Mucosa of descending colon (tissue), 3 donors: Measurements from ENCODE around the gene PRKG1. TPM values are rescaled to one million over a fixed set of nuclear protein-coding genes. Genes with fewer than 3 reads are reported as not detected.

Experiments
- ATAC-seq: fragments of 200-7000 bp; cut with Tn5 transposase; one replicate; pipeline ENCODE4 v1.9.1; 2020; ENCODE audit warnings: mild to moderate bottlenecking, moderate library complexity
- DNase-seq, 3 donors: peaks; one replicate each; pipeline ENCODE4 v3.0.0-alpha.2; 2020
- H3K36me3 ChIP-seq: fragments of 200-600 bp; one replicate; pipeline ENCODE4 v1.8.0; 2021; ENCODE audit warnings: low read depth, mild to moderate bottlenecking
- H3K4me1 ChIP-seq: fragments of 200-600 bp; one replicate; pipeline ENCODE4 v1.8.0; 2021; ENCODE audit warnings: low read depth, mild to moderate bottlenecking
- H3K4me3 ChIP-seq: fragments of 200-600 bp; one replicate; pipeline ENCODE4 v1.8.0; 2021; ENCODE audit warnings: mild to moderate bottlenecking
- H3K9me3 ChIP-seq: fragments of 200-600 bp; one replicate; pipeline ENCODE4 v1.8.0; 2021; ENCODE audit warnings: mild to moderate bottlenecking
- intact Hi-C, 2 donors: fragments of 100-400 bp; cut with DNase I in 1 of 2; cut with micrococcal nuclease in 1 of 2; formaldehyde crosslinking; loops; one replicate each; pipeline versions ENCODE4 v1.11.0 to v1.11.1; 2022; cut with DNase I, micrococcal nuclease
- total RNA-seq, 3 donors: library from RNA; stranded (reverse); fragmentation: NEBNext Ultra II Directional in 2 of 3; extraction: Animal tissue kit (Norgen Biotek cat#: 25700) in 2 of 3; gene quantifications; one replicate each; pipeline versions ENCODE4 v1.2.1 to v1.2.4, GENCODE V29; 2021 to 2023
- TF ChIP-seq, protein P1 (sequence below): fragments of 200-600 bp; IDR thresholded peaks from one replicate; pipeline ENCODE4 v1.8.0; 2022; ENCODE audit warnings: antibody characterized with exemption, mild to moderate bottlenecking
- donor health status: DM: no; HTN: no; CAD: no; lungs with moderate emphysema.
- donor health status: DM: no; HTN: no; CAD: no.
- donor health status: DM: no; HTN: yes; CAD: no.

Gene PRKG1
- total RNA-seq, 3 donors from 2014 or later = 17.1 to 55.6 (median 21.1) TPM

DNA sequence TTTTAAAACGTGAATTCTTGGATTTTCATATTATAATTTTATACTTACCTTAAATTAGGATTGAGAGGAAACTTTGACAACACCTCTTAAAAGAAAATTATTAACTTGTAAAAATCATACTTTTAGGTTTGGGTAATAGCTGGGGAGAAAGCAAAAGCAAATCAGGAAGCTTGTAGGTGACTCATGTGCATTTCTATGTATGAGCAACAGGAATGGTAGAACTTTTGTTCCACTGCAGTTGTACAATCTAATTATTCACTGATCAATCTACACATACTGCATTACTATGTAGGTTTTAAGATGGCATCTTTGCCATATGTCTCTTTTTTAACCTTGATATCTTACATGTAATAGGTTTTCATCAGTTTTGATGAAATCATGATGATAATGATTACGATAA, 223.2 kb downstream of the PRKG1 start:
- Histone ChIP-seq H3K36me3 (no peaks in the 10 kb centered on the region), H3K4me1 (no peaks in the 10 kb centered on the region), H3K9me3 (no peaks in the 10 kb centered on the region), H3K4me3 (no peak overlapping the region)
- no peak for ATAC-seq
- TF ChIP-seq, protein P1, sequence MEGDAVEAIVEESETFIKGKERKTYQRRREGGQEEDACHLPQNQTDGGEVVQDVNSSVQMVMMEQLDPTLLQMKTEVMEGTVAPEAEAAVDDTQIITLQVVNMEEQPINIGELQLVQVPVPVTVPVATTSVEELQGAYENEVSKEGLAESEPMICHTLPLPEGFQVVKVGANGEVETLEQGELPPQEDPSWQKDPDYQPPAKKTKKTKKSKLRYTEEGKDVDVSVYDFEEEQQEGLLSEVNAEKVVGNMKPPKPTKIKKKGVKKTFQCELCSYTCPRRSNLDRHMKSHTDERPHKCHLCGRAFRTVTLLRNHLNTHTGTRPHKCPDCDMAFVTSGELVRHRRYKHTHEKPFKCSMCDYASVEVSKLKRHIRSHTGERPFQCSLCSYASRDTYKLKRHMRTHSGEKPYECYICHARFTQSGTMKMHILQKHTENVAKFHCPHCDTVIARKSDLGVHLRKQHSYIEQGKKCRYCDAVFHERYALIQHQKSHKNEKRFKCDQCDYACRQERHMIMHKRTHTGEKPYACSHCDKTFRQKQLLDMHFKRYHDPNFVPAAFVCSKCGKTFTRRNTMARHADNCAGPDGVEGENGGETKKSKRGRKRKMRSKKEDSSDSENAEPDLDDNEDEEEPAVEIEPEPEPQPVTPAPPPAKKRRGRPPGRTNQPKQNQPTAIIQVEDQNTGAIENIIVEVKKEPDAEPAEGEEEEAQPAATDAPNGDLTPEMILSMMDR = no peak
- DNase-seq = no peak
- intact Hi-C loops = loop anchor here in 1 of 2 donors (10.0 kb wide), 1 partner anchor 53 kb away; no protein-coding TSS in a partner anchor

DNA sequence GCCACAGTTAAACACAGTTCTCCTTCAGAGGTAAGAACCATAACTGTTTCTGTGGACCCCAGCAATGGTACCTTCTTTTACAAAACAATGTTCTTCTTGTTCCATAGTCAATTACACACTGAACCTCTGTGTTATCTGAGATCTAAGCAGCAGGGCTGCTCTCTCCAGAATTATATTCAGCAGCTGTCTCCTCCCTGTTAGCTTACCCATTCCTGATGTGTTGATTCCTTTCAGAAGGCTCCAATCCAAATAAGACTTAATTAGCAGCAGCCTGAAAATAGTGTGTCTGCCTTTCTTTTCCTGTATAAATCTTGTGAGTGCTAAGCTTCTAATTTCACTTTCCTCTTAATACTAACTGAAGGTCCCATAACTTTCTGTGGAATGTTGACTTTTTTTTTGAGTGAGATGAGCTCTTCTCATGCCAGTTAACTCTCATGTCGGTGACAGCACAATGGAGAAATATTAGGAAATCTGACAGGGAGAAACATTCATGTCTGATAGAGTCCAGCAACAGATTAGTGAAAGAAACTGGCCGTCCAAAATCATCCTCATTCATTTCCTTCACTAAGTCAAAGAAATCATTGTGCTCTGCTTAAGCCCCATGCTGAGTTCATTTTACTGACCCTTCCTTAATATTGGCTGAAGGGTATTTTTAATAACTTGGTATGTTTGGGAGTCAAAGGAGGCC, 226.5 kb downstream of the PRKG1 start:
- DNase-seq (no peak), ATAC-seq (no peak)
- no peak overlapping the region for H3K4me3 ChIP-seq
- no peaks in the 10 kb centered on the region for H3K4me1 ChIP-seq
- intact Hi-C loops = no loop called here
- no peaks in the 10 kb centered on the region for H3K36me3 ChIP-seq
- H3K9me3 ChIP-seq = no peaks in the 10 kb centered on the region
- TF ChIP-seq, protein P1 = no peak

DNA sequence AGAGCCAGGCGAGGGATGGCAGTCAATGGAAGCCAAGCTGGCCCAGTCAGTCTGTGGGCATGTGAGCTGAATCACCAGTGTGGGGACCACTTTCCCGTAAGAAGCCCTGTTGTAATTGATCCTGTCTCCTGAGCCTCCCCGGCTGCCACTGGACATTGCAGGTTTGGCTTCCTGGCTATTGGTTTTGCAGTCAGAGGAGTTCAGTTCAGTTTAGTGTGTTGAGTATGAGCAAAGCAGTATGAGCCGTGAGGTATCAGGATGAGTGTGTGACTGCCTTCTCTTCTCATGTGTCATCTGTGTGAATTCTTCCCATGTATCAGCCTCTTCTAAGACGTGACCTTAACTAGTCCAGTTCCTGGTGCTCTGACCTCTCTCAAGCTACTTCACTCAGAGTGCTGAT, 227.4 kb downstream of the PRKG1 start:
- TF ChIP-seq, protein P1 = no peak
- Histone ChIP-seq H3K9me3 (no peaks in the 10 kb centered on the region), H3K4me1 (no peaks in the 10 kb centered on the region), H3K36me3 (no peaks in the 10 kb centered on the region), H3K4me3 (no peak overlapping the region)
- ATAC-seq = peak; percentile 25
- DNase-seq = no peak
- intact Hi-C loops = no loop called here

DNA sequence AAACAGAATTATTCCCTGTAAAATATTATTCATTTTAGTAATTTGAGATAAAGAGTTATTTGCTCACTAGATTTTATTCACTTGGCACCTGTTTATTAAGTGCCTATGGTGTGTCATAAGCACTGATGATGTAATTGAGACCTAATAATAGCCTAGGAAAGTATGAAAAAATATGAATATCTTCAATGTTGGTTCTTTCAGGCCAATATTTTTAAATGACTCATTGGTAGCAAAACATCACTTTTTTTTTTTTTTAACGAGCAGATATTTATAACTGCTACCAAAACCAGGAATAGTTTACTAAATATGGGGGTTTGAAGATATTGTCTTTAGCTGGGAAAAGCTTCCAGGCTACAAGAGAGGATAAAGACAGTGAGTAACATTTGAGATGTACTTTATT, 228.0 kb downstream of the PRKG1 start:
- intact Hi-C loops = no loop called here
- Histone ChIP-seq H3K4me1 (no peaks in the 10 kb centered on the region), H3K9me3 (no peaks in the 10 kb centered on the region), H3K36me3 (no peaks in the 10 kb centered on the region), H3K4me3 (no peak overlapping the region)
- TF ChIP-seq, protein P1 = no peak
- no peak for ATAC-seq
- DNase-seq = no peak

DNA sequence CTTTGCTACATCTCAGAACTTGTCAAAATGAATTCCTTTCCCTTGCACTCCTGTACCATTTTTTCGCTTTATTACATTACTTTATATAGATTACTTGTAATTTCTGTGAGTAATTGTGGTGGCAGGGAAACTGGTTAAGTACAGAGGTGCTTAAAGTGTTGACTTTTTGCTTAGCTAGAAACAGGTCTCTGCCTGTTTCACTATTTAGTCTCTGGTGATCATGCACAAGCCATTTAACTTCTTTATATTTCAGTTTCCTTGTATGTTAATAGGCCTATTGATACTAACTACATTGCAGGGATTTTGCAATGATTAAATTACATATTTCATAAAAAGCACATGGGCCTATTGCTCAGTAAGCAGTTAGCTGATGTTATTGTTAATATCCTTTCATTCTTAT, 233.8 kb downstream of the PRKG1 start:
- no peak overlapping the region for H3K4me3 ChIP-seq
- no peaks in the 10 kb centered on the region for H3K4me1 ChIP-seq
- H3K36me3 ChIP-seq = no peaks in the 10 kb centered on the region
- H3K9me3 ChIP-seq = no peaks in the 10 kb centered on the region
- intact Hi-C loops = no loop called here
- TF ChIP-seq, protein P1 = no peak
- DNase-seq = no peak
- no peak for ATAC-seq
